Esophagus muscularis mucosa (tissue), 4 donors: ENCODE measurements around the gene ATL2.

Source experiments
- EP300 ChIP-seq: sonication (generic); formaldehyde crosslinking; IDR thresholded peaks from one replicate; pipeline ENCODE4 v1.6.1; 2017; ENCODE audit warnings: antibody characterized with exemption
- POLR2A ChIP-seq: fragments of 450-650 bp; IDR thresholded peaks from one replicate; pipeline ENCODE4 v1.6.1; 2017; ENCODE audit warnings: antibody characterized with exemption, moderate library complexity, mild to moderate bottlenecking, low read depth
- POLR2AphosphoS5 ChIP-seq, 2 donors: sonication (generic); formaldehyde crosslinking; IDR thresholded peaks; one replicate each; pipeline ENCODE4 v1.6.1; 2017; ENCODE audit warnings: antibody characterized with exemption in 2 of 2
- TF ChIP-seq, protein P1 (sequence below), 3 experiments: fragments of 200-600 bp in 2 of 3; fragments of 450-650 bp in 1 of 3; sonication (generic) in 2 of 3; IDR thresholded peaks; one replicate each; pipeline ENCODE4 v1.5.1; 2017 to 2019; ENCODE audit warnings: antibody characterized with exemption in 3 of 3, mild to moderate bottlenecking in 2 of 3, moderate library complexity in 1 of 3

GRCh38 chr2:38353402-38353801, 23.7 kb downstream of the ATL2 start:
- TF ChIP-seq, protein P1, sequence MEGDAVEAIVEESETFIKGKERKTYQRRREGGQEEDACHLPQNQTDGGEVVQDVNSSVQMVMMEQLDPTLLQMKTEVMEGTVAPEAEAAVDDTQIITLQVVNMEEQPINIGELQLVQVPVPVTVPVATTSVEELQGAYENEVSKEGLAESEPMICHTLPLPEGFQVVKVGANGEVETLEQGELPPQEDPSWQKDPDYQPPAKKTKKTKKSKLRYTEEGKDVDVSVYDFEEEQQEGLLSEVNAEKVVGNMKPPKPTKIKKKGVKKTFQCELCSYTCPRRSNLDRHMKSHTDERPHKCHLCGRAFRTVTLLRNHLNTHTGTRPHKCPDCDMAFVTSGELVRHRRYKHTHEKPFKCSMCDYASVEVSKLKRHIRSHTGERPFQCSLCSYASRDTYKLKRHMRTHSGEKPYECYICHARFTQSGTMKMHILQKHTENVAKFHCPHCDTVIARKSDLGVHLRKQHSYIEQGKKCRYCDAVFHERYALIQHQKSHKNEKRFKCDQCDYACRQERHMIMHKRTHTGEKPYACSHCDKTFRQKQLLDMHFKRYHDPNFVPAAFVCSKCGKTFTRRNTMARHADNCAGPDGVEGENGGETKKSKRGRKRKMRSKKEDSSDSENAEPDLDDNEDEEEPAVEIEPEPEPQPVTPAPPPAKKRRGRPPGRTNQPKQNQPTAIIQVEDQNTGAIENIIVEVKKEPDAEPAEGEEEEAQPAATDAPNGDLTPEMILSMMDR (IDR thresholded peaks at IDR 0.05) = no peak
- TF ChIP-seq EP300 = no peak
- no peak for TF ChIP-seq POLR2A
- no peak for TF ChIP-seq POLR2AphosphoS5 (IDR thresholded peaks at IDR 0.05)
